Measurements from ENCODE around the gene FBP1. TPM values are rescaled to one million over a fixed set of nuclear protein-coding genes. Genes with fewer than 3 reads are reported as not detected.

Gene FBP1
- total RNA-seq, 1 donor from 2014 or later: not detected

- no peaks in the 10 kb centered on the region for H3K9me3 Mint-ChIP-seq (ENCODE audit: unreplicated experiment)
- H3K4me1 Mint-ChIP-seq (ENCODE audit: unreplicated experiment): peaks cover 4% of the 10 kb centered on the region
- peaks cover 6% of the 10 kb centered on the region for H3K27me3 Mint-ChIP-seq (ENCODE audit: unreplicated experiment)
- TF ChIP-seq CTCF (IDR thresholded peaks at IDR 0.05): no peak
- no peak overlapping the region for H3K27ac Mint-ChIP-seq (ENCODE audit: unreplicated experiment)
- H3K4me3 Mint-ChIP-seq (ENCODE audit: unreplicated experiment): no peak overlapping the region
- no peak for DNase-seq (ENCODE audit: extremely low spot score, unreplicated experiment)
- H3K36me3 Mint-ChIP-seq (ENCODE audit: unreplicated experiment): no peaks in the 10 kb centered on the region
These were observed 26.3 kb upstream of the FBP1 start for GRCh38 chr9:94665613-94666012.

- no peak overlapping the region for H3K4me3 Mint-ChIP-seq (ENCODE audit: unreplicated experiment)
- TF ChIP-seq CTCF (IDR thresholded peaks at IDR 0.05): no peak
- H3K4me1 Mint-ChIP-seq (ENCODE audit: unreplicated experiment): peaks cover 4% of the 10 kb centered on the region
- no peaks in the 10 kb centered on the region for H3K9me3 Mint-ChIP-seq (ENCODE audit: unreplicated experiment)
- DNase-seq (ENCODE audit: extremely low spot score, unreplicated experiment): no peak
- H3K27ac Mint-ChIP-seq (ENCODE audit: unreplicated experiment): no peak overlapping the region
- H3K36me3 Mint-ChIP-seq (ENCODE audit: unreplicated experiment): no peaks in the 10 kb centered on the region
- H3K27me3 Mint-ChIP-seq (ENCODE audit: unreplicated experiment): peaks cover 6% of the 10 kb centered on the region
These were observed 25.5 kb upstream of the FBP1 start for GRCh38 chr9:94664801-94665200.

- Mint-ChIP-seq H3K4me3 (ENCODE audit: unreplicated experiment) (no peak overlapping the region), H3K9me3 (ENCODE audit: unreplicated experiment) (no peaks in the 10 kb centered on the region)
These were observed 24.3 kb upstream of the FBP1 start for GRCh38 chr9:94663640-94664039.

GRCh38 chr9:94663140-94663539, 23.8 kb upstream of the FBP1 start:
- Mint-ChIP-seq H3K4me1 (ENCODE audit: unreplicated experiment) (no peaks in the 10 kb centered on the region), H3K4me3 (ENCODE audit: unreplicated experiment) (no peak overlapping the region), H3K27me3 (ENCODE audit: unreplicated experiment) (peaks cover 6% of the 10 kb centered on the region), H3K9me3 (ENCODE audit: unreplicated experiment) (no peaks in the 10 kb centered on the region), H3K27ac (ENCODE audit: unreplicated experiment) (no peak overlapping the region), H3K36me3 (ENCODE audit: unreplicated experiment) (no peaks in the 10 kb centered on the region)
- TF ChIP-seq CTCF (IDR thresholded peaks at IDR 0.05): no peak
- DNase-seq (ENCODE audit: extremely low spot score, unreplicated experiment): no peak

More at GRCh38 chr9:94663640-94664039, 24.3 kb upstream of the FBP1 start:
- TF ChIP-seq CTCF (IDR thresholded peaks at IDR 0.05): no peak
- Mint-ChIP-seq H3K4me1 (ENCODE audit: unreplicated experiment) (no peaks in the 10 kb centered on the region), H3K36me3 (ENCODE audit: unreplicated experiment) (no peaks in the 10 kb centered on the region), H3K27me3 (ENCODE audit: unreplicated experiment) (peaks cover 6% of the 10 kb centered on the region), H3K27ac (ENCODE audit: unreplicated experiment) (no peak overlapping the region)
- no peak for DNase-seq (ENCODE audit: extremely low spot score, unreplicated experiment)

GRCh38 chr9:94657021-94657725, 17.9 kb upstream of the FBP1 start:
- H3K27me3 Mint-ChIP-seq (ENCODE audit: unreplicated experiment): peaks cover 11% of the 10 kb centered on the region
- TF ChIP-seq CTCF (IDR thresholded peaks at IDR 0.05): no peak
- no peaks in the 10 kb centered on the region for H3K36me3 Mint-ChIP-seq (ENCODE audit: unreplicated experiment)
- no peak overlapping the region for H3K4me3 Mint-ChIP-seq (ENCODE audit: unreplicated experiment)
- no peak overlapping the region for H3K27ac Mint-ChIP-seq (ENCODE audit: unreplicated experiment)
- H3K9me3 Mint-ChIP-seq (ENCODE audit: unreplicated experiment): no peaks in the 10 kb centered on the region
- peaks cover 2% of the 10 kb centered on the region for H3K4me1 Mint-ChIP-seq (ENCODE audit: unreplicated experiment)
- no peak for DNase-seq (ENCODE audit: extremely low spot score, unreplicated experiment)
